Measurements from ENCODE around the gene ABHD13. TPM values are rescaled to one million over a fixed set of nuclear protein-coding genes. Genes with fewer than 3 reads are reported as not detected.

Gene ABHD13
- total and polyA plus RNA-seq, 2 donors from 2014 or later: 4.9 to 9.4 TPM

GRCh38 chr13:108269601-108270328 is 51.6 kb downstream of the ABHD13 start, which contains the start of gene TNFSF13B:
Gene TNFSF13B, plus strand, starts transcription at chr13:108269718. Its CDS starts 178 bp downstream, at chr13:108269896.
- no peak for TF ChIP-seq CTCF (IDR thresholded peaks at IDR 0.05; ENCODE audit: borderline replicate concordance, extremely low read depth, insufficient read depth)
- Histone ChIP-seq H3K27ac (ENCODE audit: low read depth in 2 of 2, low read length in 2 of 2) (peak within 1 kb of the TSS in 1 of 2 donors; percentile 13), H3K36me3 (ENCODE audit: control insufficient read depth in 2 of 3, insufficient read depth in 3 of 3, low read length in 3 of 3) (no peaks in the 10 kb centered on the region), H3K9me3 (ENCODE audit: control insufficient read depth in 2 of 3, insufficient read depth in 1 of 3, low read length in 3 of 3) (no peaks in the 10 kb centered on the region), H3K9ac (ENCODE audit: low read length in 3 of 3) (peak within 1 kb of the TSS in 1 of 3 donors; percentile 55), H3K27me3 (ENCODE audit: control insufficient read depth, insufficient read depth, low read length) (no peaks in the 10 kb centered on the region), H3K4me1 (ENCODE audit: control insufficient read depth in 2 of 3, insufficient read depth in 2 of 3, low read depth in 1 of 3, low read length in 3 of 3) (peaks cover 0 to 7% (median 0%) of the 10 kb centered on the region in 3 donors), H3K4me3 (ENCODE audit: low read length in 3 of 3) (peak within 1 kb of the TSS in 2 of 3 donors; percentile 55 to 64)
- intact Hi-C loops (cut with DNase I): no loop called here
- FAIRE-seq (no peak), DNase-seq (peak; percentile 35 to 85 (median 60))

- DNase-seq (no peak), FAIRE-seq (no peak)
- Histone ChIP-seq H3K27me3 (ENCODE audit: control insufficient read depth, insufficient read depth, low read length) (no peaks in the 10 kb centered on the region), H3K9ac (ENCODE audit: low read length in 3 of 3) (peak overlapping the region in 1 of 3 donors; percentile 55), H3K4me1 (ENCODE audit: control insufficient read depth in 2 of 3, insufficient read depth in 2 of 3, low read depth in 1 of 3, low read length in 3 of 3) (peaks cover 0 to 7% (median 0%) of the 10 kb centered on the region in 3 donors), H3K4me3 (ENCODE audit: low read length in 3 of 3) (peak overlapping the region in 2 of 3 donors; percentile 55 to 64), H3K36me3 (ENCODE audit: control insufficient read depth in 2 of 3, insufficient read depth in 3 of 3, low read length in 3 of 3) (no peaks in the 10 kb centered on the region), H3K27ac (ENCODE audit: low read depth in 2 of 2, low read length in 2 of 2) (peak overlapping the region in 1 of 2 donors; percentile 13), H3K9me3 (ENCODE audit: control insufficient read depth in 2 of 3, insufficient read depth in 1 of 3, low read length in 3 of 3) (no peaks in the 10 kb centered on the region)
- no peak for TF ChIP-seq CTCF (IDR thresholded peaks at IDR 0.05; ENCODE audit: borderline replicate concordance, extremely low read depth, insufficient read depth)
- intact Hi-C loops (cut with DNase I): no loop called here
These were observed 52.2 kb downstream of the ABHD13 start for GRCh38 chr13:108270442-108270841.

GRCh38 chr13:108272333-108272732 is 54.1 kb downstream of the ABHD13 start:
- DNase-seq: no peak
- H3K9ac ChIP-seq (ENCODE audit: low read length in 3 of 3): no peak overlapping the region
- intact Hi-C loops (cut with DNase I): no loop called here
- H3K4me3 ChIP-seq (ENCODE audit: low read length in 3 of 3): no peak overlapping the region
- no peaks in the 10 kb centered on the region for H3K9me3 ChIP-seq (ENCODE audit: control insufficient read depth in 2 of 3, insufficient read depth in 1 of 3, low read length in 3 of 3)
- no peaks in the 10 kb centered on the region for H3K36me3 ChIP-seq (ENCODE audit: control insufficient read depth in 2 of 3, insufficient read depth in 3 of 3, low read length in 3 of 3)
- no peak for TF ChIP-seq CTCF (IDR thresholded peaks at IDR 0.05; ENCODE audit: borderline replicate concordance, extremely low read depth, insufficient read depth)
- H3K4me1 ChIP-seq (ENCODE audit: control insufficient read depth in 2 of 3, insufficient read depth in 2 of 3, low read depth in 1 of 3, low read length in 3 of 3): peaks cover 0 to 7% (median 0%) of the 10 kb centered on the region in 3 donors
- H3K27me3 ChIP-seq (ENCODE audit: control insufficient read depth, insufficient read depth, low read length): no peaks in the 10 kb centered on the region
- no peak for FAIRE-seq
- H3K27ac ChIP-seq (ENCODE audit: low read depth in 2 of 2, low read length in 2 of 2): no peak overlapping the region
